SK-N-SH (cell line): Measurements from ENCODE around the gene PHC2. TPM values are rescaled to one million over a fixed set of nuclear protein-coding genes. Genes with fewer than 3 reads are reported as not detected.

Source experiments
- CTCF ChIA-PET: fragments of 300-600, 350-600 bp; formaldehyde crosslinking; extraction: SDS; loops from one replicate; lab custom pipeline; 2021; lab: Yijun Ruan, JAX
- POLR2A ChIA-PET: fragments of 350-600 bp; sonication (Branson Sonifier 250); formaldehyde crosslinking; extraction: SDS; loops from one replicate; lab custom pipeline; 2020; ENCODE audit warnings: antibody characterized with exemption, inconsistent platforms; lab: Yijun Ruan, JAX
- DNase-seq: peaks from one replicate; pipeline ENCODE4 v3.0.0; 2012
- H2AFZ ChIP-seq: fragments of 200-600 bp; sonication (generic); 2 replicates; pipeline ENCODE4 v1.8.1; 2016; ENCODE audit warnings: antibody characterized with exemption, mild to moderate bottlenecking, low read depth
- H3F3A ChIP-seq: fragments of 200-600 bp; sonication (generic); replicated peaks from 2 replicates; pipeline ENCODE3; 2016; ENCODE audit warnings: antibody characterized with exemption, mild to moderate bottlenecking; ENCODE audit not compliant: insufficient read depth
- H3K27ac ChIP-seq, 2 experiments: fragments of 200-500 bp in 1 of 2; fragments of 200-600 bp in 1 of 2; sonication (Bioruptor generic) in 1 of 2; sonication (generic), shearing (Covaris generic) in 1 of 2; 2 replicates each; pipeline versions ENCODE4 v1.5.1 to v1.6.1; 2014 to 2016; ENCODE audit warnings: low read depth in 2 of 2, inconsistent platforms in 1 of 2, low read length in 1 of 2, mild to moderate bottlenecking in 1 of 2, mixed read lengths in 1 of 2
- H3K27me3 ChIP-seq: fragments of 200-600 bp; sonication (generic), shearing (Covaris generic); 2 replicates; pipeline ENCODE4 v1.6.1; 2016; ENCODE audit warnings: mixed run types; ENCODE audit not compliant: insufficient read depth
- H3K36me3 ChIP-seq, 2 experiments: fragments of 200-500 bp in 1 of 2; fragments of 200-600 bp in 1 of 2; sonication (Bioruptor generic) in 1 of 2; sonication (generic) in 1 of 2; replicated peaks in 1 of 2; 2 replicates each; pipeline versions ENCODE3 to v1.5.1; 2014 to 2016; ENCODE audit warnings: low read length in 1 of 2, mild to moderate bottlenecking in 1 of 2; ENCODE audit not compliant: insufficient read depth in 2 of 2, control insufficient read depth in 1 of 2
- H3K4me1 ChIP-seq, 2 experiments: fragments of 200-500 bp in 1 of 2; fragments of 200-600 bp in 1 of 2; sonication (Bioruptor generic) in 1 of 2; sonication (generic), shearing (Covaris generic) in 1 of 2; 2 replicates each; pipeline versions ENCODE4 v1.5.1 to v1.6.1; 2014 to 2016; ENCODE audit warnings: low read depth in 1 of 2, low read length in 1 of 2, mixed run types in 1 of 2; ENCODE audit not compliant: insufficient read depth in 2 of 2, control insufficient read depth in 1 of 2
- H3K4me2 ChIP-seq: fragments of 200-600 bp; sonication (generic), shearing (Covaris generic); 2 replicates; pipeline ENCODE4 v1.6.1; 2017; ENCODE audit warnings: mixed run types
- H3K4me3 ChIP-seq, 2 experiments: fragments of 200-500 bp in 1 of 2; fragments of 200-600 bp in 1 of 2; sonication (Bioruptor generic) in 1 of 2; sonication (generic), shearing (Covaris generic) in 1 of 2; 2 replicates each; pipeline versions ENCODE4 v1.5.1 to v1.8.1; 2014 to 2016; ENCODE audit warnings: low read depth in 2 of 2, inconsistent platforms in 1 of 2, low read length in 1 of 2, mild to moderate bottlenecking in 1 of 2, mixed read lengths in 1 of 2, moderate library complexity in 1 of 2
- H3K79me2 ChIP-seq: fragments of 200-600 bp; sonication (generic); 2 replicates; pipeline ENCODE4 v1.8.1; 2017; ENCODE audit warnings: mild to moderate bottlenecking; ENCODE audit not compliant: insufficient read depth
- H3K9ac ChIP-seq: fragments of 200-600 bp; sonication (generic); 2 replicates; pipeline ENCODE4 v1.6.1; 2017; ENCODE audit warnings: mixed run types
- H3K9me2 ChIP-seq: fragments of 200-600 bp; sonication (generic); 2 replicates; pipeline ENCODE4 v1.6.1; 2017; ENCODE audit warnings: mixed run types
- H3K9me3 ChIP-seq: fragments of 200-600 bp; sonication (generic); 2 replicates; pipeline ENCODE4 v1.6.1; 2017; ENCODE audit warnings: mixed run types, mild to moderate bottlenecking, moderate library complexity
- H4K20me1 ChIP-seq: fragments of 200-600 bp; sonication (generic); 2 replicates; pipeline ENCODE4 v1.6.1; 2017; ENCODE audit warnings: mild to moderate bottlenecking, mixed run types; ENCODE audit not compliant: insufficient read depth
- CHD2 ChIP-seq: fragments of 150-350 bp; IDR thresholded peaks from 2 replicates; pipeline ENCODE4 v1.6.1; 2018; ENCODE audit warnings: low read length; ENCODE audit not compliant: partially characterized antibody
- EP300 ChIP-seq, 2 experiments: IDR thresholded peaks; 2 replicates each; pipeline versions ENCODE4 v1.4.0 to v1.6.1; 2012; ENCODE audit warnings: borderline replicate concordance in 1 of 2, low read depth in 1 of 2, low read length in 1 of 2
- EZH2phosphoT487 ChIP-seq: fragments of 200-600 bp; sonication (generic); IDR thresholded peaks from 2 replicates; pipeline ENCODE4 v1.6.1; 2017; ENCODE audit warnings: low read depth, mixed run types, mild to moderate bottlenecking, antibody characterized with exemption, moderate library complexity, borderline replicate concordance
- FOSL2 ChIP-seq: IDR thresholded peaks from 2 replicates; pipeline ENCODE4 v1.4.0; 2012; ENCODE audit warnings: low read depth, mild to moderate bottlenecking, moderate library complexity, borderline replicate concordance
- FOXM1 ChIP-seq: IDR thresholded peaks from 2 replicates; pipeline ENCODE4 v1.4.0; 2012; ENCODE audit warnings: low read depth, mild to moderate bottlenecking
- JUND ChIP-seq: IDR thresholded peaks from 2 replicates; pipeline ENCODE4 v1.4.0; 2012
- NFIC ChIP-seq: IDR thresholded peaks from 2 replicates; pipeline ENCODE4 v1.4.0; 2012; ENCODE audit warnings: borderline replicate concordance
- POLR2AphosphoS5 ChIP-seq: IDR thresholded peaks from 2 replicates; pipeline ENCODE4 v1.6.1; 2012; ENCODE audit warnings: low read depth, low read length
- RCOR1 ChIP-seq: fragments of 150-350 bp; IDR thresholded peaks from 2 replicates; pipeline ENCODE4 v1.6.1; 2017; ENCODE audit warnings: antibody characterized with exemption, low read length
- SMC3 ChIP-seq: IDR thresholded peaks from 2 replicates; pipeline ENCODE4 v1.6.1; 2012; ENCODE audit warnings: low read depth, low read length, improper control_type of control experiment
- TCF12 ChIP-seq: IDR thresholded peaks from 2 replicates; pipeline ENCODE4 v1.4.0; 2012
- TEAD4 ChIP-seq: IDR thresholded peaks from 2 replicates; pipeline ENCODE4 v1.4.0; 2012; ENCODE audit warnings: mild to moderate bottlenecking, borderline replicate concordance; ENCODE audit not compliant: insufficient read depth
- YY1 ChIP-seq: IDR thresholded peaks from 2 replicates; pipeline ENCODE4 v1.4.0; 2012; ENCODE audit warnings: low read depth, mild to moderate bottlenecking
- WGBS: methylation state at CpG from one replicate; pipeline ENCODE4 v1.1.6; 2017; ENCODE audit warnings: low lambda C conversion rate; 5-methylcytosine and 5-hydroxymethylcytosine counted together
- polyA plus RNA-seq, 3 experiments: library from polyadenylated mRNA; depleted of rRNA; stranded (reverse); fragments of >200 nt; gene quantifications; 2 replicates each; pipeline ENCODE4 v1.2.3, GENCODE V29; 2012
- TF ChIP-seq, protein P1 (sequence below): fragments of 150-350 bp; IDR thresholded peaks from 2 replicates; pipeline ENCODE4 v1.6.1; 2017; ENCODE audit warnings: antibody characterized with exemption, low read length, low read depth, borderline replicate concordance
- TF ChIP-seq, protein P2 (sequence below): IDR thresholded peaks from 2 replicates; pipeline ENCODE4 v1.4.0; 2012; ENCODE audit warnings: low read depth, borderline replicate concordance
- TF ChIP-seq, protein P3 (sequence below): IDR thresholded peaks from 2 replicates; pipeline ENCODE4 v1.4.0; 2012; ENCODE audit warnings: low read depth, borderline replicate concordance
- TF ChIP-seq, protein P4 (sequence below): fragments of 200-600 bp; sonication (generic); IDR thresholded peaks from 2 replicates; pipeline ENCODE4 v1.6.1; 2017; ENCODE audit warnings: antibody characterized with exemption, mild to moderate bottlenecking, moderate library complexity
- TF ChIP-seq, protein P5 (sequence below): IDR thresholded peaks from 2 replicates; pipeline ENCODE4; 2012

PHC2 gene
- polyA plus RNA-seq, 1 of the 3 experiments (the other 2 are of a cell fraction): 98.7 TPM

DNA sequence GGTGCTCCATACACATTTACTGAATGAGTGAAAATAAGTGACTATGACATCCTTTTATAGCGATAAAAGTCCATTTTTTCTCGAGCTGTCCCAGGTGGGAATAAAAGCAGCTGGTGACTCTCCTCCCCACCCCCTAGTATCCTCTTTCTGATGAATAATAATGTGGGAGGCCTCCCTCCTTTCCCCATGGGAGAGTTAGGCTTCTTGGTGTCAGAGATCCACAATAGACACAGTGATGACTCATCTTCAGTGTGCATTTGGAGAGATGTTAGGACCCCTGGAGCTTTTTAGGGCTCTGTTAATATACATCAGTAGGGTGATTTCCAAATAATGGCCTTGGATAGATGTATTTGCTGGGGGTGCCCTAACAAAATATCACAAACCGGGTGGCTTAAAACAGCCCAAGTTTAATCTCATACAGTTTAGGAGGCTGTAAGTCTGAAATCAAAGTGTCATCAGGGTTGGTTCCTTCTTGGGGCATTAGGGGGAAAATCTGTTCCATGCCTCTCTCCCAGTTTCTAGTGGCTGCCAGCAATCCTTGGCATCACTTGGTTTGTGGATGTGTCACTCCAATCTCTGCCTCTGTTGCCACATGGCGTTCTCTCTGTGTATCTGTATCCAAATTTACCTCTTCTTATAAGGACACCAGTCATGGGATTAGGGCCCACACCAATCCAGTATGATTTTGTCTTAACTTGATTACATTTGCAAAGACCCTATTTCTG is 4.4 kb upstream of the PHC2 start:
- peak overlapping the region; percentile 54 to 97; a peak in 3 of 4 replicates for H3K27ac ChIP-seq
- CTCF ChIA-PET: no interaction called here
- 49% methylated on average over 4 of the region's 4 CpGs for WGBS

DNA sequence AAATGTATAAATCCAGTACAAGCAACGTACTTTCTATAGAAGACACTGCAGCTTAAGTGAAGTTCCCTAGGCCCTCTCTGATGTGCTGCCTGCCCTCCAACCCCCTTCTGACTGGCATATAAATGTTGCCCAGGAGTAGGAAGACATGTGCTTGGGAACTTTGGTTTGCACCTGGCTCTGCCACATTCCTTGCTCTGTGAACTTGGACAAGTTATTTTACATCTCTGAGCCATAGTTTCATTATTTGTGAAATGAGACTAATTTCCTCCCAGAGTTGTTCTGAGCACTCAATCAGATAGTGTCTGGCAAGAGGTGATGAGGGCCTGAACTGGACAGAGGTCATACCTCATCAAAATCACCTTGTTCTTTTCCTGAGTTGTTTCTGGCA is 3.5 kb upstream of the PHC2 start:
- no peak overlapping the region for H2AFZ ChIP-seq
- peaks cover 7% of the 10 kb centered on the region; the same call in 1 of the 2 replicates for H3K79me2 ChIP-seq
- H3K27ac ChIP-seq: peak overlapping the region; percentile 54 to 97; a peak in 3 of 4 replicates
- no peaks in the 10 kb centered on the region for H3K9me3 ChIP-seq
- POLR2A ChIA-PET: no interaction called here
- no peaks in the 10 kb centered on the region for H3K27me3 ChIP-seq
- DNase-seq: no peak
- 100% methylated on average over 1 of the region's 1 CpG for WGBS
- peak overlapping the region; percentile 46 for H3K4me2 ChIP-seq
- H3F3A ChIP-seq: peaks cover 37% of the 10 kb centered on the region
- peaks cover 20 to 47% of the 10 kb centered on the region in 2 experiments for H3K4me1 ChIP-seq
- no peaks in the 10 kb centered on the region for H4K20me1 ChIP-seq
- peak overlapping the region; percentile 6; the same call in 1 of the 2 replicates for H3K9ac ChIP-seq
- CTCF ChIA-PET: interaction anchor here (1.1 kb wide), 1 partner anchor 67 kb away, joined by 3 read pairs; no protein-coding TSS in a partner anchor
- H3K36me3 ChIP-seq: no peaks in the 10 kb centered on the region
- no peaks in the 10 kb centered on the region for H3K9me2 ChIP-seq
- no peak overlapping the region for H3K4me3 ChIP-seq
- no peak for TF ChIP-seq YY1
- no peak for TF ChIP-seq TEAD4
- no peak for TF ChIP-seq FOXM1
- no peak for TF ChIP-seq POLR2AphosphoS5
- TF ChIP-seq CHD2: no peak
- TF ChIP-seq FOSL2: no peak
- TF ChIP-seq, protein P1, sequence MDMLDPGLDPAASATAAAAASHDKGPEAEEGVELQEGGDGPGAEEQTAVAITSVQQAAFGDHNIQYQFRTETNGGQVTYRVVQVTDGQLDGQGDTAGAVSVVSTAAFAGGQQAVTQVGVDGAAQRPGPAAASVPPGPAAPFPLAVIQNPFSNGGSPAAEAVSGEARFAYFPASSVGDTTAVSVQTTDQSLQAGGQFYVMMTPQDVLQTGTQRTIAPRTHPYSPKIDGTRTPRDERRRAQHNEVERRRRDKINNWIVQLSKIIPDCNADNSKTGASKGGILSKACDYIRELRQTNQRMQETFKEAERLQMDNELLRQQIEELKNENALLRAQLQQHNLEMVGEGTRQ: no peak
- TF ChIP-seq, protein P2, sequence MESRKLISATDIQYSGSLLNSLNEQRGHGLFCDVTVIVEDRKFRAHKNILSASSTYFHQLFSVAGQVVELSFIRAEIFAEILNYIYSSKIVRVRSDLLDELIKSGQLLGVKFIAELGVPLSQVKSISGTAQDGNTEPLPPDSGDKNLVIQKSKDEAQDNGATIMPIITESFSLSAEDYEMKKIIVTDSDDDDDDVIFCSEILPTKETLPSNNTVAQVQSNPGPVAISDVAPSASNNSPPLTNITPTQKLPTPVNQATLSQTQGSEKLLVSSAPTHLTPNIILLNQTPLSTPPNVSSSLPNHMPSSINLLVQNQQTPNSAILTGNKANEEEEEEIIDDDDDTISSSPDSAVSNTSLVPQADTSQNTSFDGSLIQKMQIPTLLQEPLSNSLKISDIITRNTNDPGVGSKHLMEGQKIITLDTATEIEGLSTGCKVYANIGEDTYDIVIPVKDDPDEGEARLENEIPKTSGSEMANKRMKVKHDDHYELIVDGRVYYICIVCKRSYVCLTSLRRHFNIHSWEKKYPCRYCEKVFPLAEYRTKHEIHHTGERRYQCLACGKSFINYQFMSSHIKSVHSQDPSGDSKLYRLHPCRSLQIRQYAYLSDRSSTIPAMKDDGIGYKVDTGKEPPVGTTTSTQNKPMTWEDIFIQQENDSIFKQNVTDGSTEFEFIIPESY: no peak
- no peak for TF ChIP-seq NFIC
- TF ChIP-seq, protein P3, sequence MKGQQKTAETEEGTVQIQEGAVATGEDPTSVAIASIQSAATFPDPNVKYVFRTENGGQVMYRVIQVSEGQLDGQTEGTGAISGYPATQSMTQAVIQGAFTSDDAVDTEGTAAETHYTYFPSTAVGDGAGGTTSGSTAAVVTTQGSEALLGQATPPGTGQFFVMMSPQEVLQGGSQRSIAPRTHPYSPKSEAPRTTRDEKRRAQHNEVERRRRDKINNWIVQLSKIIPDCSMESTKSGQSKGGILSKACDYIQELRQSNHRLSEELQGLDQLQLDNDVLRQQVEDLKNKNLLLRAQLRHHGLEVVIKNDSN: no peak
- TF ChIP-seq, protein P4, sequence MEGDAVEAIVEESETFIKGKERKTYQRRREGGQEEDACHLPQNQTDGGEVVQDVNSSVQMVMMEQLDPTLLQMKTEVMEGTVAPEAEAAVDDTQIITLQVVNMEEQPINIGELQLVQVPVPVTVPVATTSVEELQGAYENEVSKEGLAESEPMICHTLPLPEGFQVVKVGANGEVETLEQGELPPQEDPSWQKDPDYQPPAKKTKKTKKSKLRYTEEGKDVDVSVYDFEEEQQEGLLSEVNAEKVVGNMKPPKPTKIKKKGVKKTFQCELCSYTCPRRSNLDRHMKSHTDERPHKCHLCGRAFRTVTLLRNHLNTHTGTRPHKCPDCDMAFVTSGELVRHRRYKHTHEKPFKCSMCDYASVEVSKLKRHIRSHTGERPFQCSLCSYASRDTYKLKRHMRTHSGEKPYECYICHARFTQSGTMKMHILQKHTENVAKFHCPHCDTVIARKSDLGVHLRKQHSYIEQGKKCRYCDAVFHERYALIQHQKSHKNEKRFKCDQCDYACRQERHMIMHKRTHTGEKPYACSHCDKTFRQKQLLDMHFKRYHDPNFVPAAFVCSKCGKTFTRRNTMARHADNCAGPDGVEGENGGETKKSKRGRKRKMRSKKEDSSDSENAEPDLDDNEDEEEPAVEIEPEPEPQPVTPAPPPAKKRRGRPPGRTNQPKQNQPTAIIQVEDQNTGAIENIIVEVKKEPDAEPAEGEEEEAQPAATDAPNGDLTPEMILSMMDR: no peak
- TF ChIP-seq SMC3: no peak
- no peak for TF ChIP-seq EZH2phosphoT487
- TF ChIP-seq, protein P5, sequence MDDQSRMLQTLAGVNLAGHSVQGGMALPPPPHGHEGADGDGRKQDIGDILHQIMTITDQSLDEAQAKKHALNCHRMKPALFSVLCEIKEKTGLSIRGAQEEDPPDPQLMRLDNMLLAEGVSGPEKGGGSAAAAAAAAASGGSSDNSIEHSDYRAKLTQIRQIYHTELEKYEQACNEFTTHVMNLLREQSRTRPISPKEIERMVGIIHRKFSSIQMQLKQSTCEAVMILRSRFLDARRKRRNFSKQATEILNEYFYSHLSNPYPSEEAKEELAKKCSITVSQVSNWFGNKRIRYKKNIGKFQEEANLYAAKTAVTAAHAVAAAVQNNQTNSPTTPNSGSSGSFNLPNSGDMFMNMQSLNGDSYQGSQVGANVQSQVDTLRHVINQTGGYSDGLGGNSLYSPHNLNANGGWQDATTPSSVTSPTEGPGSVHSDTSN: no peak

More for the DNA sequence above, 4.4 kb upstream of the PHC2 start:
- no peaks in the 10 kb centered on the region for H3K9me3 ChIP-seq
- H3K36me3 ChIP-seq: no peaks in the 10 kb centered on the region
- no peaks in the 10 kb centered on the region for H3K27me3 ChIP-seq
- no peaks in the 10 kb centered on the region for H3K79me2 ChIP-seq
- no peaks in the 10 kb centered on the region for H4K20me1 ChIP-seq
- H3K4me2 ChIP-seq: peak overlapping the region; percentile 46
- POLR2A ChIA-PET: no interaction called here
- no peak for TF ChIP-seq CHD2
- TF ChIP-seq JUND: peak; percentile 73
- TF ChIP-seq RCOR1: no peak
- peak; percentile 69; the same call in 1 of the 2 replicates for TF ChIP-seq FOSL2
- peak; percentile 73 for TF ChIP-seq TCF12
- peak in 1 of 2 experiments; percentile 27; a peak in 1 of 4 replicates for TF ChIP-seq EP300 (IDR thresholded peaks at IDR 0.05; ENCODE audit: borderline replicate concordance in 1 of 2, low read depth in 1 of 2, low read length in 1 of 2)
- TF ChIP-seq, protein P5: peak; percentile 65
- TF ChIP-seq, all 33 proteins: peak for 5
- Histone ChIP-seq H2AFZ (peak overlapping the region; percentile 12; the same call in 1 of the 2 replicates), H3K9ac (peak overlapping the region; percentile 6; the same call in 1 of the 2 replicates), H3K4me3 (no peak overlapping the region), H3K4me1 (peaks cover 15 to 47% of the 10 kb centered on the region in 2 experiments), H3K9me2 (no peaks in the 10 kb centered on the region), H3F3A (peaks cover 37% of the 10 kb centered on the region)
- DNase-seq: no peak
